ENCODE measurements around the gene FOXO6. TPM values are rescaled to one million over a fixed set of nuclear protein-coding genes. Genes with fewer than 3 reads are reported as not detected.

FOXO6 gene
- total RNA-seq, 6 experiments from 2014 or later, result 0.12 to 0.55 (median 0.54) TPM; not detected in 3

DNA sequence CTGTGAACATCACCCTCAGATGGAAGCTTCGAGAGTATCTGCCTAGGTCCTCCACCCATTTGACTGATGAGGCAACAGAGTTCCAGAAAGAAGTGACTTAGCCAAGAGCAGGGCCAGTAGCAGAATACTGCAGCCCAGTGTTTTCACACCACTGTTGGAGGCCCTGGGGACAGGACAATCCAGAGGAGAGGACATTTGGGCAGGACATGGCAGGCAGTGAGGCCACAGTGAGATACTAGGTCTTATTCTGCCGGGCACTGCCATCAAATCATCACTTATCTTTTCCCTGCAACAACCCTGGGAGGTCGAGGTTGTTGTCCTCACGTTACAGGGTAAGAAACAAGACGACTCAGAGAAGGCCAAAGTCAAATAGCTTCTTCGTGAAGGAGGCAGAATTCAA, 5.5 kb upstream of the FOXO6 start:
- 57% methylated on average over 4 of the region's 6 CpGs for WGBS (ENCODE audit: insufficient coverage, low coverage, low lambda C conversion rate, missing lambda C conversion rate)
- Histone ChIP-seq H3K27me3 (no peaks in the 10 kb centered on the region), H3K36me3 (no peaks in the 10 kb centered on the region), H3K9me3 (no peaks in the 10 kb centered on the region), H3K4me3 (no peak overlapping the region), H3K27ac (no peak overlapping the region), H3K4me1 (no peaks in the 10 kb centered on the region)
- intact Hi-C loops (cut with DNase I), result no loop called here
- ATAC-seq, result no peak
- no peak for TF ChIP-seq POLR2A (IDR thresholded peaks at IDR 0.05)
- TF ChIP-seq CTCF (IDR thresholded peaks at IDR 0.05), result no peak
- DNase-seq, result peak in 1 of 3 donors; percentile 25

- peak in 1 of 3 donors; percentile 2 for DNase-seq
- no peak for ATAC-seq
- no peak overlapping the region for H3K27ac ChIP-seq
- H3K9me3 ChIP-seq, result no peaks in the 10 kb centered on the region
- H3K27me3 ChIP-seq, result no peaks in the 10 kb centered on the region
- no peak overlapping the region for H3K4me3 ChIP-seq
- no peaks in the 10 kb centered on the region for H3K36me3 ChIP-seq
- TF ChIP-seq CTCF (IDR thresholded peaks at IDR 0.05) (no peak), POLR2A (IDR thresholded peaks at IDR 0.05) (no peak)
- 92% methylated on average over 2 of the region's 4 CpGs for WGBS (ENCODE audit: insufficient coverage, low coverage, low lambda C conversion rate, missing lambda C conversion rate)
- H3K4me1 ChIP-seq, result peaks cover 0 to 4% (median 0%) of the 10 kb centered on the region in 4 donors
- intact Hi-C loops (cut with DNase I), result no loop called here
These were observed 4.5 kb upstream of the FOXO6 start for GRCh38 chr1:41356752-41357151.

DNA sequence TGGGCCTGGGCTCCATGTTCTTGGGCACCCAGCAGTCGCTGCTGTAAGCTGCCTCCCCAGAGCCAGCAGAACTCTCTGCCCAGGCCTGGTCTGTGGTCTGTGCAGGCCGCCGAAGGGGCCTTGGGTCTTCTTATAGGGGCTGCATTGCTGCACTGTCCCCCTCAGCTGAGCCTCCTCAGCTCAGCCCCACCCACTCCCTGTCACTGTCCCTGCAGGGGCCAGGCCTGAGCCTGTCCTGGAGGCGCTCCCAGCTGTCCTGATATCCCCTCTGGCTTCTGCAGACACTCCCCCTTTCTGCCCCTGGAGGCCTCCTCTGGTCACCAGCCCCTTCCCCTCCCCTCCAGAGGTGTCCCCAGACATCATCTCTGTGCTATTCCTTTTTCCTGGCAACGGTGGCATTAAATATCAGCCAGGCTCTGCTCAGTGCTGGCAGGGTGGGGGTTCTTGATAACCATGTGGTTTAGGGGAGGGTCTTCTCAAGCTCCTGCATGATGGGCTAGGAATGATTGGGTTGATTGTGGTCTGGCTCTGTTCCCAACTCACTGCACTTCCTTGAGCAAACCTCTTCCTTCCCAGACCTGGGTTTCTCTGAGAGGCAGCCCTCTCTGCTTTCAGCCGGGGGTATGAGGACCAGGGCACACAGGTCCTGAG, 3.7 kb upstream of the FOXO6 start:
- Histone ChIP-seq H3K36me3 (no peaks in the 10 kb centered on the region), H3K4me3 (no peak overlapping the region), H3K4me1 (peaks cover 0 to 11% (median 0%) of the 10 kb centered on the region in 4 donors), H3K27me3 (no peaks in the 10 kb centered on the region), H3K9me3 (no peaks in the 10 kb centered on the region), H3K27ac (no peak overlapping the region)
- no peak for ATAC-seq
- 26% methylated on average over 2 of the region's 6 CpGs for WGBS (ENCODE audit: insufficient coverage, low coverage, low lambda C conversion rate, missing lambda C conversion rate)
- TF ChIP-seq CTCF (IDR thresholded peaks at IDR 0.05) (no peak), POLR2A (IDR thresholded peaks at IDR 0.05) (no peak)
- DNase-seq, result peak in 2 of 3 donors; percentile 22 to 37
- intact Hi-C loops (cut with DNase I), result no loop called here

GRCh38 chr1:41358131-41359021, 2.9 kb upstream of the FOXO6 start:
- Histone ChIP-seq H3K36me3 (no peaks in the 10 kb centered on the region), H3K27ac (no peak overlapping the region), H3K4me3 (no peak overlapping the region), H3K4me1 (peaks cover 0 to 11% (median 0%) of the 10 kb centered on the region in 4 donors), H3K27me3 (no peaks in the 10 kb centered on the region), H3K9me3 (no peaks in the 10 kb centered on the region)
- ATAC-seq, result no peak
- DNase-seq, result peak in 2 of 3 donors; percentile 40 to 52
- WGBS (ENCODE audit: insufficient coverage, low coverage, low lambda C conversion rate, missing lambda C conversion rate), result 64% methylated on average over 19 of the region's 25 CpGs
- TF ChIP-seq POLR2A (IDR thresholded peaks at IDR 0.05), result no peak
- no peak for TF ChIP-seq CTCF (IDR thresholded peaks at IDR 0.05)
- intact Hi-C loops (cut with DNase I), result no loop called here

All from right lobe of liver (tissue), 6 donors.